ENCODE results near the gene CD36.

Gene CD36

GRCh38 chr7:80629023-80629422 lies 9.4 kb upstream of the CD36 start:
- Histone ChIP-seq H3K9me3 (ENCODE audit: control insufficient read depth in 1 of 2, low read length in 2 of 2) (no peaks in the 10 kb centered on the region), H3K27me3 (ENCODE audit: low read depth, low read length) (no peaks in the 10 kb centered on the region), H3K36me3 (ENCODE audit: control insufficient read depth in 1 of 2, insufficient read depth in 2 of 2, low read length in 2 of 2) (no peaks in the 10 kb centered on the region), H3K27ac (ENCODE audit: low read length) (no peak overlapping the region), H3K4me1 (ENCODE audit: control insufficient read depth in 1 of 2, insufficient read depth in 2 of 2, low read length in 2 of 2) (peaks cover 0 to 12% of the 10 kb centered on the region in 2 donors), H3K4me3 (ENCODE audit: low read depth in 1 of 2, low read length in 2 of 2) (no peak overlapping the region)

GRCh38 chr7:80630608-80631405 lies 7.6 kb upstream of the CD36 start:
- no peaks in the 10 kb centered on the region for H3K9me3 ChIP-seq (ENCODE audit: control insufficient read depth in 1 of 2, low read length in 2 of 2)
- H3K4me3 ChIP-seq (ENCODE audit: low read depth in 1 of 2, low read length in 2 of 2): peak overlapping the region in 1 of 2 donors; percentile 20
- no peaks in the 10 kb centered on the region for H3K27me3 ChIP-seq (ENCODE audit: low read depth, low read length)
- H3K36me3 ChIP-seq (ENCODE audit: control insufficient read depth in 1 of 2, insufficient read depth in 2 of 2, low read length in 2 of 2): no peaks in the 10 kb centered on the region
- H3K27ac ChIP-seq (ENCODE audit: low read length): no peak overlapping the region
- peaks cover 4 to 12% of the 10 kb centered on the region in 2 donors for H3K4me1 ChIP-seq (ENCODE audit: control insufficient read depth in 1 of 2, insufficient read depth in 2 of 2, low read length in 2 of 2)

- H3K4me1 ChIP-seq (ENCODE audit: control insufficient read depth in 1 of 2, insufficient read depth in 2 of 2, low read length in 2 of 2): peaks cover 9 to 12% of the 10 kb centered on the region in 2 donors
- no peaks in the 10 kb centered on the region for H3K36me3 ChIP-seq (ENCODE audit: control insufficient read depth in 1 of 2, insufficient read depth in 2 of 2, low read length in 2 of 2)
- no peaks in the 10 kb centered on the region for H3K27me3 ChIP-seq (ENCODE audit: low read depth, low read length)
- no peak overlapping the region for H3K4me3 ChIP-seq (ENCODE audit: low read depth in 1 of 2, low read length in 2 of 2)
- H3K9me3 ChIP-seq (ENCODE audit: control insufficient read depth in 1 of 2, low read length in 2 of 2): no peaks in the 10 kb centered on the region
- no peak overlapping the region for H3K27ac ChIP-seq (ENCODE audit: low read length)
Observed at GRCh38 chr7:80631421-80631820, 7.0 kb upstream of the CD36 start.

GRCh38 chr7:80632139-80632538 lies 6.3 kb upstream of the CD36 start:
- no peaks in the 10 kb centered on the region for H3K27me3 ChIP-seq (ENCODE audit: low read depth, low read length)
- H3K4me3 ChIP-seq (ENCODE audit: low read depth in 1 of 2, low read length in 2 of 2): no peak overlapping the region
- H3K4me1 ChIP-seq (ENCODE audit: control insufficient read depth in 1 of 2, insufficient read depth in 2 of 2, low read length in 2 of 2): peaks cover 10 to 12% of the 10 kb centered on the region in 2 donors
- no peaks in the 10 kb centered on the region for H3K36me3 ChIP-seq (ENCODE audit: control insufficient read depth in 1 of 2, insufficient read depth in 2 of 2, low read length in 2 of 2)
- no peak overlapping the region for H3K27ac ChIP-seq (ENCODE audit: low read length)
- no peaks in the 10 kb centered on the region for H3K9me3 ChIP-seq (ENCODE audit: control insufficient read depth in 1 of 2, low read length in 2 of 2)

- Histone ChIP-seq H3K4me3 (ENCODE audit: low read depth in 1 of 2, low read length in 2 of 2) (no peak overlapping the region), H3K9me3 (ENCODE audit: control insufficient read depth in 1 of 2, low read length in 2 of 2) (no peaks in the 10 kb centered on the region), H3K4me1 (ENCODE audit: control insufficient read depth in 1 of 2, insufficient read depth in 2 of 2, low read length in 2 of 2) (peaks cover 10 to 16% of the 10 kb centered on the region in 2 donors), H3K27ac (ENCODE audit: low read length) (no peak overlapping the region), H3K27me3 (ENCODE audit: low read depth, low read length) (no peaks in the 10 kb centered on the region), H3K36me3 (ENCODE audit: control insufficient read depth in 1 of 2, insufficient read depth in 2 of 2, low read length in 2 of 2) (no peaks in the 10 kb centered on the region)
Observed at GRCh38 chr7:80632819-80633218, 5.6 kb upstream of the CD36 start.

GRCh38 chr7:80634505-80634904 lies 3.9 kb upstream of the CD36 start:
- no peak overlapping the region for H3K27ac ChIP-seq (ENCODE audit: low read length)

GRCh38 chr7:80635533-80635932 lies 2.9 kb upstream of the CD36 start:
- Histone ChIP-seq H3K9me3 (ENCODE audit: control insufficient read depth in 1 of 2, low read length in 2 of 2) (no peaks in the 10 kb centered on the region), H3K36me3 (ENCODE audit: control insufficient read depth in 1 of 2, insufficient read depth in 2 of 2, low read length in 2 of 2) (no peaks in the 10 kb centered on the region), H3K4me1 (ENCODE audit: control insufficient read depth in 1 of 2, insufficient read depth in 2 of 2, low read length in 2 of 2) (peaks cover 10 to 14% of the 10 kb centered on the region in 2 donors), H3K27me3 (ENCODE audit: low read depth, low read length) (no peaks in the 10 kb centered on the region), H3K4me3 (ENCODE audit: low read depth in 1 of 2, low read length in 2 of 2) (no peak overlapping the region), H3K27ac (ENCODE audit: low read length) (no peak overlapping the region)

More at GRCh38 chr7:80634505-80634904, 3.9 kb upstream of the CD36 start:
- Histone ChIP-seq H3K27me3 (ENCODE audit: low read depth, low read length) (no peaks in the 10 kb centered on the region), H3K4me3 (ENCODE audit: low read depth in 1 of 2, low read length in 2 of 2) (no peak overlapping the region), H3K36me3 (ENCODE audit: control insufficient read depth in 1 of 2, insufficient read depth in 2 of 2, low read length in 2 of 2) (no peaks in the 10 kb centered on the region), H3K4me1 (ENCODE audit: control insufficient read depth in 1 of 2, insufficient read depth in 2 of 2, low read length in 2 of 2) (peaks cover 10 to 16% of the 10 kb centered on the region in 2 donors), H3K9me3 (ENCODE audit: control insufficient read depth in 1 of 2, low read length in 2 of 2) (no peaks in the 10 kb centered on the region)

GRCh38 chr7:80635998-80636397 lies 2.4 kb upstream of the CD36 start:
- H3K4me1 ChIP-seq (ENCODE audit: control insufficient read depth in 1 of 2, insufficient read depth in 2 of 2, low read length in 2 of 2): peaks cover 10% of the 10 kb centered on the region in 2 donors
- no peaks in the 10 kb centered on the region for H3K9me3 ChIP-seq (ENCODE audit: control insufficient read depth in 1 of 2, low read length in 2 of 2)
- H3K27ac ChIP-seq (ENCODE audit: low read length): no peak overlapping the region

GRCh38 chr7:80636709-80637108 lies 1.7 kb upstream of the CD36 start:
- peaks cover 10% of the 10 kb centered on the region in 2 donors for H3K4me1 ChIP-seq (ENCODE audit: control insufficient read depth in 1 of 2, insufficient read depth in 2 of 2, low read length in 2 of 2)
- no peaks in the 10 kb centered on the region for H3K36me3 ChIP-seq (ENCODE audit: control insufficient read depth in 1 of 2, insufficient read depth in 2 of 2, low read length in 2 of 2)
- H3K27me3 ChIP-seq (ENCODE audit: low read depth, low read length): no peaks in the 10 kb centered on the region
- no peaks in the 10 kb centered on the region for H3K9me3 ChIP-seq (ENCODE audit: control insufficient read depth in 1 of 2, low read length in 2 of 2)
- no peak overlapping the region for H3K4me3 ChIP-seq (ENCODE audit: low read depth in 1 of 2, low read length in 2 of 2)
- no peak overlapping the region for H3K27ac ChIP-seq (ENCODE audit: low read length)

More at GRCh38 chr7:80635998-80636397, 2.4 kb upstream of the CD36 start:
- no peaks in the 10 kb centered on the region for H3K27me3 ChIP-seq (ENCODE audit: low read depth, low read length)
- H3K36me3 ChIP-seq (ENCODE audit: control insufficient read depth in 1 of 2, insufficient read depth in 2 of 2, low read length in 2 of 2): no peaks in the 10 kb centered on the region
- no peak overlapping the region for H3K4me3 ChIP-seq (ENCODE audit: low read depth in 1 of 2, low read length in 2 of 2)

- Histone ChIP-seq H3K27me3 (ENCODE audit: low read depth, low read length) (no peaks in the 10 kb centered on the region), H3K9me3 (ENCODE audit: control insufficient read depth in 1 of 2, low read length in 2 of 2) (no peaks in the 10 kb centered on the region), H3K4me1 (ENCODE audit: control insufficient read depth in 1 of 2, insufficient read depth in 2 of 2, low read length in 2 of 2) (peaks cover 4 to 10% of the 10 kb centered on the region in 2 donors), H3K36me3 (ENCODE audit: control insufficient read depth in 1 of 2, insufficient read depth in 2 of 2, low read length in 2 of 2) (no peaks in the 10 kb centered on the region), H3K27ac (ENCODE audit: low read length) (no peak overlapping the region), H3K4me3 (ENCODE audit: low read depth in 1 of 2, low read length in 2 of 2) (no peak overlapping the region)
Observed at GRCh38 chr7:80637454-80637853, 988 bp upstream of the CD36 start.

- Histone ChIP-seq H3K4me1 (ENCODE audit: control insufficient read depth in 1 of 2, insufficient read depth in 2 of 2, low read length in 2 of 2) (peaks cover 8 to 16% of the 10 kb centered on the region in 2 donors), H3K27ac (ENCODE audit: low read length) (no peak overlapping the region), H3K9me3 (ENCODE audit: control insufficient read depth in 1 of 2, low read length in 2 of 2) (no peaks in the 10 kb centered on the region), H3K36me3 (ENCODE audit: control insufficient read depth in 1 of 2, insufficient read depth in 2 of 2, low read length in 2 of 2) (no peaks in the 10 kb centered on the region), H3K4me3 (ENCODE audit: low read depth in 1 of 2, low read length in 2 of 2) (peak overlapping the region in 1 of 2 donors; percentile 30), H3K27me3 (ENCODE audit: low read depth, low read length) (no peaks in the 10 kb centered on the region)
Observed at GRCh38 chr7:80639011-80639410, 569 bp downstream of the CD36 start.

- Histone ChIP-seq H3K4me3 (ENCODE audit: low read depth in 1 of 2, low read length in 2 of 2) (no peak overlapping the region), H3K36me3 (ENCODE audit: control insufficient read depth in 1 of 2, insufficient read depth in 2 of 2, low read length in 2 of 2) (no peaks in the 10 kb centered on the region), H3K9me3 (ENCODE audit: control insufficient read depth in 1 of 2, low read length in 2 of 2) (no peaks in the 10 kb centered on the region), H3K4me1 (ENCODE audit: control insufficient read depth in 1 of 2, insufficient read depth in 2 of 2, low read length in 2 of 2) (peaks cover 8 to 11% of the 10 kb centered on the region in 2 donors), H3K27ac (ENCODE audit: low read length) (no peak overlapping the region), H3K27me3 (ENCODE audit: low read depth, low read length) (no peaks in the 10 kb centered on the region)
Observed at GRCh38 chr7:80640846-80641245, 2.4 kb downstream of the CD36 start.

Data from muscle layer of duodenum (tissue), 2 donors.